HL-60 (cell line): Measurements from ENCODE around the gene BCAR3.

Experiments
- DNase-seq, 2 experiments: peaks; one replicate each; pipeline ENCODE4 v3.0.0-alpha.2; 2010 to 2020; ENCODE audit warnings: low read depth in 1 of 2, low spot score in 1 of 2
- H3K27ac ChIP-seq: fragments of 250-450 bp; sonication (Bioruptor Pico); replicated peaks from 2 replicates; pipeline ENCODE4 v1.5.1; 2020; ENCODE audit warnings: mild to moderate bottlenecking, moderate library complexity
- H3K27me3 ChIP-seq: fragments of 250-450 bp; sonication (Bioruptor Pico); 2 replicates; pipeline ENCODE4 v1.5.1; 2021; ENCODE audit warnings: mild to moderate bottlenecking, moderate library complexity; ENCODE audit not compliant: insufficient read depth, poor library complexity, severe bottlenecking
- H3K4me3 ChIP-seq: replicated peaks from 2 replicates; pipeline ENCODE4 v1.5.1; 2011; ENCODE audit warnings: mild to moderate bottlenecking, control low read depth, low read length; ENCODE audit not compliant: insufficient read depth
- CTCF ChIP-seq: IDR thresholded peaks from one replicate; pipeline ENCODE4 v1.5.1; 2011; ENCODE audit warnings: low read length, control low read depth, inconsistent platforms; ENCODE audit not compliant: insufficient read depth
- GABPA ChIP-seq: IDR thresholded peaks from 2 replicates; pipeline ENCODE4 v1.6.1; 2012; ENCODE audit warnings: low read depth
- POLR2AphosphoS5 ChIP-seq: IDR thresholded peaks from 2 replicates; pipeline ENCODE4 v1.6.1; 2012; ENCODE audit warnings: low read depth
- REST ChIP-seq: IDR thresholded peaks from 2 replicates; pipeline ENCODE4 v1.6.1; 2012; ENCODE audit warnings: low read depth; ENCODE audit not compliant: insufficient replicate concordance
- SPI1 ChIP-seq: IDR thresholded peaks from 2 replicates; pipeline ENCODE4 v1.6.1; 2012; ENCODE audit warnings: low read depth, mild to moderate bottlenecking, borderline replicate concordance

Gene BCAR3

DNA sequence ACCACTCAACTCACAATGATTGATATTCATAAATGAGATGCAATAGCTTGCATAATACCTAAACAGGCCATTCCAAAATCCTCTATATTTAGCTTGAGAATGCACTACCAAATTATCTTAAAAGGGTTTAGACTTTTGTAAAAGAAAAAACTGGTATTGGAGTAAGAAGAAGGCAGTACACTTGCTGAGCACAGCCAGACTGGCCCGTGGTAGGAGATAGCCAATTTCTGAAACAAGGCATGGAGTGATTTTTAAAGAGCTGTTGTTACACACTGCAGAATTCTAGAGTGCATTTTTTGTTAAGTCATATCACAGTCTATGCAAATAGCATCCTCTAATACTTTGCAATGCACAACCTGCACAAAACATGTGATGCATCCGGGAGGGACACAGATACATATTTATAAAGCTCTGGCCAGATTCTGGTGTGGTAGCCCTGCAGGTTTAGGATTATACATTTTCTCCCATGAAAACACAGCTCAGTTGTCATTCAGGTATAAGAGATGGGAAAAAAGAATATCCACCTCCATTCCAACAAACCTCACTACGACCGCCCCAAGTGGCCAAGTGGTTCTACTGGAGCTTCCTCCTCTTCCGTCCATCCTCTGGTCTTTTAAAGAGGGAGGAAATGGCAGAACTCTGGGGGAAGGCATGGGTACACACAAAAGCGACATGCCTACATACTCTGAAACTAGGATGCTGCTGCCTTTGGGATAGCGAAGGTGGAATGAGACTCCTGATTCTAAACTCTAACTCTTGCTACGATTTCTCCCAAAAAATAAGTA, 40.8 kb downstream of the BCAR3 start:
- Histone ChIP-seq H3K27ac (no peak overlapping the region), H3K27me3 (no peaks in the 10 kb centered on the region), H3K4me3 (no peak overlapping the region)
- DNase-seq, result no peak
- TF ChIP-seq POLR2AphosphoS5 (no peak), REST (no peak), SPI1 (no peak), GABPA (no peak), CTCF (no peak)

DNA sequence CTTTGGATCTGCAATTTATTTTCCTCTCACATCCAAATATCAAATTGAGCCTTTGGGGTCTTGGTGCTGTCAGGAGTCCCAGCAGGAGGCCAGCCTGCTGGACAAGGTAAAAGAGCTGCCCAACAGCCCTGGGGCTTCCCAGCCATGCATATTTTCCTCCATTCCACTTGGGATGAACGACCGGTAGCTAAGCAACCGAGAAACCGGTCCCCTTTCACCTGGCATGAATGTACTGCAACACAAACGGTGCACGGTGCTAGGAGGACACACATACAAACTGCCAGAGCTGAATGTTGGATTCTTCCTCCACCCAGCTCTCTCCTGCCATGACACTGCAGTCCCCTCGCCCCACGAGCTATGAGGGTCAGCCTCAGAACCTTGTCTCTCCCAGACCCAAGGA, 42.7 kb downstream of the BCAR3 start:
- TF ChIP-seq POLR2AphosphoS5 (no peak), CTCF (no peak), REST (no peak), GABPA (no peak), SPI1 (no peak)
- no peak for DNase-seq
- Histone ChIP-seq H3K27ac (no peak overlapping the region), H3K27me3 (no peaks in the 10 kb centered on the region), H3K4me3 (no peak overlapping the region)

GRCh38 chr1:93638307-93638847, 43.3 kb downstream of the BCAR3 start:
- no peak overlapping the region for H3K4me3 ChIP-seq
- no peak for DNase-seq
- TF ChIP-seq REST, result no peak
- H3K27ac ChIP-seq, result no peak overlapping the region
- no peaks in the 10 kb centered on the region for H3K27me3 ChIP-seq
